B cell (primary cell): ENCODE data around the gene NOL3. TPM values are rescaled to one million over a fixed set of nuclear protein-coding genes. Genes with fewer than 3 reads are reported as not detected.

Source experiments
- ATAC-seq: fragments of 200-7000 bp; cut with Tn5 transposase; one replicate; pipeline ENCODE4 v1.10.0; 2021; ENCODE audit warnings: low read depth, mild to moderate bottlenecking, moderate number of reproducible peaks, moderate library complexity
- CTCF ChIA-PET: fragments of 350-600 bp; sonication (Branson Sonifier 250); formaldehyde crosslinking; loops from one replicate; lab custom pipeline; 2021; ENCODE audit warnings: antibody characterized with exemption, inconsistent platforms; lab: Charles Lee
- POLR2A ChIA-PET: fragments of 350-600 bp; sonication (Branson Sonifier 250); formaldehyde crosslinking; loops from one replicate; lab custom pipeline; 2021; ENCODE audit warnings: antibody characterized with exemption; lab: Charles Lee
- DNase-seq: peaks from one replicate; pipeline ENCODE4 v3.0.0; 2013
- H2AFZ ChIP-seq: 2 replicates; pipeline ENCODE4 v1.6.1; 2012; ENCODE audit warnings: mild to moderate bottlenecking, low read depth, low read length; ENCODE audit not compliant: insufficient read depth, poor library complexity, severe bottlenecking
- H3K27ac ChIP-seq, 2 donors: 1 replicate in 1 of 2; 2 replicates in 1 of 2; pipeline ENCODE4 v1.5.1; 2012 to 2013; ENCODE audit warnings: low read length in 2 of 2, mild to moderate bottlenecking in 2 of 2, moderate library complexity in 1 of 2
- H3K27me3 ChIP-seq, 4 experiments: fragments of 200-600 bp in 1 of 4; sonication (generic) in 1 of 4; replicated peaks in 1 of 4; 1 replicate in 2 of 4; 2 replicates in 2 of 4; pipeline versions ENCODE4 v1.6.1 to v1.7.0; 2013 to 2016; ENCODE audit warnings: low read length in 3 of 4, mild to moderate bottlenecking in 2 of 4, mixed read lengths in 1 of 4, moderate library complexity in 1 of 4; ENCODE audit not compliant: insufficient read depth in 4 of 4, control insufficient read depth in 3 of 4; ENCODE audit errors: control extremely low read depth in 1 of 4
- H3K36me3 ChIP-seq, 2 experiments: replicated peaks in 1 of 2; 1 replicate in 1 of 2; 2 replicates in 1 of 2; pipeline versions ENCODE4 v1.6.1 to v1.7.1; 2013; ENCODE audit warnings: low read length in 1 of 2; ENCODE audit not compliant: insufficient read depth in 2 of 2, control insufficient read depth in 1 of 2; ENCODE audit errors: control extremely low read depth in 1 of 2, extremely low read depth in 1 of 2
- H3K4me1 ChIP-seq, 2 donors: fragments of 200-600 bp in 1 of 2; sonication (generic) in 1 of 2; 1 replicate in 1 of 2; 2 replicates in 1 of 2; pipeline versions ENCODE4 v1.5.1 to v1.6.1; 2013 to 2017; ENCODE audit warnings: low read length in 2 of 2; ENCODE audit not compliant: control insufficient read depth in 2 of 2, insufficient read depth in 2 of 2
- H3K4me2 ChIP-seq: replicated peaks from 2 replicates; pipeline ENCODE3; 2012; ENCODE audit warnings: mild to moderate bottlenecking, low read depth, low read length; ENCODE audit not compliant: poor library complexity, severe bottlenecking
- H3K4me3 ChIP-seq, 5 experiments: fragments of 200-600 bp in 1 of 5; sonication (generic) in 1 of 5; 1 replicate in 3 of 5; 2 replicates in 2 of 5; pipeline versions ENCODE4 v1.5.1 to v1.7.0; 2011 to 2016; ENCODE audit warnings: low read length in 4 of 5, mild to moderate bottlenecking in 4 of 5, low read depth in 2 of 5, control low read depth in 1 of 5, moderate library complexity in 1 of 5; ENCODE audit not compliant: insufficient read depth in 1 of 5; ENCODE audit errors: control extremely low read depth in 1 of 5, extremely low read depth in 1 of 5
- H3K79me2 ChIP-seq: fragments of 200-600 bp; sonication (generic); one replicate; pipeline ENCODE4 v1.6.0; 2016; ENCODE audit warnings: low read length; ENCODE audit not compliant: control insufficient read depth, insufficient read depth
- H3K9ac ChIP-seq: fragments of 200-600 bp; sonication (generic); 2 replicates; pipeline ENCODE4 v1.6.1; 2017; ENCODE audit warnings: mild to moderate bottlenecking, low read length, moderate library complexity
- H3K9me3 ChIP-seq, 3 donors: one replicate each; pipeline versions ENCODE4 v1.6.1 to v1.7.1; 2013; ENCODE audit warnings: low read length in 2 of 3; ENCODE audit not compliant: control insufficient read depth in 2 of 3, insufficient read depth in 1 of 3; ENCODE audit errors: control extremely low read depth in 1 of 3
- H4K20me1 ChIP-seq: 2 replicates; pipeline ENCODE4 v1.6.0; 2012; ENCODE audit warnings: mild to moderate bottlenecking, low read length; ENCODE audit not compliant: insufficient read depth, control insufficient read depth, poor library complexity, severe bottlenecking
- H3K27ac Mint-ChIP-seq: one replicate; pipeline ENCODE4 v1.8.0; 2021; ENCODE audit warnings: mixed read lengths
- H3K27me3 Mint-ChIP-seq: one replicate; pipeline ENCODE4 v1.8.0; 2021; ENCODE audit warnings: mixed read lengths
- H3K4me1 Mint-ChIP-seq: one replicate; pipeline ENCODE4 v1.8.0; 2021; ENCODE audit warnings: mixed read lengths
- H3K4me3 Mint-ChIP-seq: one replicate; pipeline ENCODE4 v1.8.0; 2021; ENCODE audit warnings: mixed read lengths
- H3K9me3 Mint-ChIP-seq: one replicate; pipeline ENCODE4 v1.8.0; 2022; ENCODE audit warnings: mixed read lengths; ENCODE audit not compliant: insufficient read depth
- CTCF ChIP-seq: fragments of 200-600 bp; IDR thresholded peaks from one replicate; pipeline ENCODE4 v1.8.0; 2022; ENCODE audit warnings: antibody characterized with exemption, mild to moderate bottlenecking
- EZH2 ChIP-seq: IDR thresholded peaks from 2 replicates; pipeline ENCODE4 v1.6.1; 2012; ENCODE audit warnings: borderline replicate concordance, low read depth, mild to moderate bottlenecking, moderate library complexity, low read length; ENCODE audit not compliant: insufficient read depth, poor library complexity, severe bottlenecking
- WGBS: methylation state at CpG from one replicate; pipeline ENCODE4 v1.1.5; 2013; ENCODE audit warnings: missing lambda C conversion rate; ENCODE audit not compliant: insufficient coverage; 5-methylcytosine and 5-hydroxymethylcytosine counted together
- intact Hi-C: fragments of 100-400 bp; cut with micrococcal nuclease; formaldehyde crosslinking; loops from one replicate; pipeline ENCODE4 v1.10.0; 2022
- polyA plus RNA-seq: library from polyadenylated mRNA; depleted of rRNA; stranded (reverse); fragments of >200 nt; gene quantifications from 2 replicates; pipeline ENCODE4 v1.2.3, GENCODE V29; 2012
- total RNA-seq, 2 donors: library from RNA; stranded (reverse); fragments of 120-200 nt in 1 of 2; gene quantifications; 1 replicate in 1 of 2; 2 replicates in 1 of 2; pipeline versions ENCODE4 v1.2.3 to v1.2.4, GENCODE V29; 2013 to 2022

Gene NOL3
- total and polyA plus RNA-seq, 2 donors (not counting 1 experiment from before 2014, with no cell fraction given): 0.60 to 0.96 TPM

GRCh38 chr16:67128417-67128816, 41.9 kb upstream of the NOL3 start:
- no peaks in the 10 kb centered on the region for H3K27me3 Mint-ChIP-seq
- peaks cover 0 to 43% of the 10 kb centered on the region in 2 experiments for H3K36me3 ChIP-seq
- H3K4me3 Mint-ChIP-seq: no peak overlapping the region
- intact Hi-C loops: no loop called here
- H3K27ac Mint-ChIP-seq: no peak overlapping the region
- ATAC-seq (no peak), DNase-seq (no peak)
- no peaks in the 10 kb centered on the region for H3K79me2 ChIP-seq
- no peaks in the 10 kb centered on the region for H4K20me1 ChIP-seq
- CTCF ChIA-PET: interaction anchor here (0.9 kb wide), 1 partner anchor 10 kb away, joined by 3 read pairs; no protein-coding TSS in a partner anchor
- TF ChIP-seq CTCF: no peak
- H3K4me1 ChIP-seq: no peaks in the 10 kb centered on the region
- H2AFZ ChIP-seq: no peak overlapping the region
- no peak overlapping the region for H3K4me3 ChIP-seq
- POLR2A ChIA-PET: no interaction called here
- H3K9me3 ChIP-seq: no peaks in the 10 kb centered on the region
- no peak overlapping the region for H3K4me2 ChIP-seq
- no peaks in the 10 kb centered on the region for H3K9me3 Mint-ChIP-seq
- no peak overlapping the region for H3K9ac ChIP-seq
- H3K4me1 Mint-ChIP-seq: no peaks in the 10 kb centered on the region
- no peaks in the 10 kb centered on the region for H3K27me3 ChIP-seq
- no peak overlapping the region for H3K27ac ChIP-seq

- Histone ChIP-seq H3K27ac (no peak overlapping the region), H3K4me3 (no peak overlapping the region), H4K20me1 (no peaks in the 10 kb centered on the region), H3K36me3 (peaks cover 0 to 44% of the 10 kb centered on the region in 2 experiments), H3K4me2 (no peak overlapping the region), H3K4me1 (no peaks in the 10 kb centered on the region), H3K9ac (no peak overlapping the region), H3K79me2 (no peaks in the 10 kb centered on the region), H3K27me3 (no peaks in the 10 kb centered on the region), H2AFZ (no peak overlapping the region), H3K9me3 (no peaks in the 10 kb centered on the region)
- no peaks in the 10 kb centered on the region for H3K27me3 Mint-ChIP-seq
- no peaks in the 10 kb centered on the region for H3K9me3 Mint-ChIP-seq
- no peaks in the 10 kb centered on the region for H3K4me1 Mint-ChIP-seq
- POLR2A ChIA-PET: no interaction called here
- WGBS: 100% methylated on average over 3 of the region's 3 CpGs
- intact Hi-C loops: no loop called here
- DNase-seq (no peak), ATAC-seq (no peak)
- CTCF ChIA-PET: interaction anchor here (0.9 to 1.4 kb wide), 2 partner anchors 9 to 25 kb away, joined by 3 to 4 read pairs; no protein-coding TSS in a partner anchor
- no peak for TF ChIP-seq CTCF
- TF ChIP-seq EZH2: no peak
- H3K27ac Mint-ChIP-seq: no peak overlapping the region
- no peak overlapping the region for H3K4me3 Mint-ChIP-seq
Measured at GRCh38 chr16:67128887-67129286, 41.5 kb upstream of the NOL3 start.
